ENCODE measurements around the gene ZFAND3. TPM values are rescaled to one million over a fixed set of nuclear protein-coding genes. Genes with fewer than 3 reads are reported as not detected.

ZFAND3 gene
- total RNA-seq, 1 donor from 2014 or later, result 23.4 TPM

- no peak for DNase-seq
These were observed 352.6 kb downstream of the ZFAND3 start for GRCh38 chr6:38171997-38172738.

GRCh38 chr6:38172739-38173410 is 353.3 kb downstream of the ZFAND3 start:
- DNase-seq, result no peak

GRCh38 chr6:38173909-38174308 is 354.4 kb downstream of the ZFAND3 start:
- DNase-seq, result no peak

DNA sequence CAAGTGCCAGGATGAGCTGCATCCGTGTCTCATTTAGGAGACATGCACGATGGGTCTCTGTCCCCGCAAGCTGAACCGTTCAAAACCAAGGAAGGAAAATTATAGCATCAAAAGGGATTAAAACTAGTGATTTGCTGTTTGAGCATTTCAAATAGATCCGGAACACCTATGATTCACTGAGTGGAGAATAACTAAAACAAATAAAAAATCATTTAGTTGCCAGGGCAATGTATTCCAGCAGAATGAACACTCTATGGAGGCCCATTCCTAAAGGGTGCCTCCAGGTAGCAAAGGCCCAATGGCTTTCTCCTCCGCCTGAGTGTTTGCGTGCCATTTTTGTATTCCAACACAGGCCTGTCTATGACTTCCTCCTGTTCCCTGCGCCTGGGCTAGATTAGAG is 354.8 kb downstream of the ZFAND3 start:
- DNase-seq, result no peak

- no peak for DNase-seq
These were observed 355.4 kb downstream of the ZFAND3 start for GRCh38 chr6:38174806-38175495.

DNA sequence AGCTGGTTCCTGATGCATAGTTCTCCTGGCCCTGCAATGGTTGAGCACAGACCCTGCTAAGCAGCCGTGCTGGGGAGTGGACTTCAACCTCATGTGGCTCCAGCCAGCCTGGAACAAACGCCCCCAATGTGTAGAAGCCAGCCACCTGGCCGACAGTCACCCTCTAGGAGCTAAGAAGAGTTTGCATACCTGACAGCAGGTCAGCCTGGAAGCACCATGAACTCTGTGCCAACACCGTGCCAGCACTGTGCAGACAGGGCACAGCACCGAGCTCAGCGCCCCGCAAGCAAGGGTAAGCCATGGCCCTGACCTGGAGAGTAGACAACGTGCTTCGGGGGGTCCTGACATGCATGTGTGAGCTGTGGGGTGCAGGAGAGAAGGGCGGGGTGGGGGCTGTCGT is 356.3 kb downstream of the ZFAND3 start:
- no peak for DNase-seq

- no peak for DNase-seq
These were observed 357.5 kb downstream of the ZFAND3 start for GRCh38 chr6:38176797-38177751.

DNA sequence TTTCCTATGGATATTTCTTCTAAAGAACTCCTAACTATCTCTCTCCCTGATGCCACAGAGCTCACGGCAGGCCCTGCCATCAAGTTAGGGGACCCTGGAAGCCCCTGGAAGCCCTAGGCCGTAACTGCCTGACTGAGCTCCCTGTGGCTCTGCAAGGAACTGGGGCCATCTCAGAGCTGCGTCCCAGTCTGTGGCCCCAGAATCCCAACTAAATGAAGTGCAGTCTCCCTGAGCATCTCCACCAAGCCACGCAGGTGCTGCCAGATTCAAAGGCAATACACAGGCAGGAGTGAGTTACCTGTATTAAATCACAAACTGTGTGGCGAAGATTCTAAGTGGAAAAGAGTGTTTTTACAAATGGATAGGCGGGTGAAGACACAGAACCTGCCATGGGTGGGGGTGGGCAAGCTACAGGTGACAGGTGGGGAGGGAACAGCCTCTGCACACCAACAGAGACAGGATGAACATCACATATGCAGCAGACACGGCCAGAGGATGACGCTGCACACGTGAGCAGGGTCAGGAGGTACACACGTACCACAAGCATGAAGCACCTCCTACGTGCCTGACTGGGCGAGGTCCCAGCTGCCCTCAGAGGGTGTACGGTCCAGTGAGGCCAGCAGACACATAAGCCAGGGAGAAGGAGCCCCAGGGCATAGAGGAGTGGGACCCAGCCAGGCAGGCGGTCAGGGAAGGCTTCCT is 358.5 kb downstream of the ZFAND3 start:
- no peak for DNase-seq

DNA sequence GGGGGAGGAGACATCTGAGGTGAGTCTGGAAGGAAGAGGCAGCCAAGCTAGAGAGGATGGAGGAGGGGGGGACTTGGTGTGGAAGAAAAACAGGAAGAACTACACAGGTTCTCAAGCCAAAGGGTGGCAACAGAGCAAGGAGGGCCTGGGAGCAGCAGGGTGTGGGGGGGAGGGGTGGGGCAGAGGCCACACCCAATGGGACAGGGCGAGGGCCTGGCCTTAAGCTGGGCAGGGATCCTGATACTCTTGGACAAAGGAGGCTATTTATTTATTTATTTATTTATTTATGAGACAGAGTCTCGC is 359.0 kb downstream of the ZFAND3 start:
- DNase-seq, result no peak

DNA sequence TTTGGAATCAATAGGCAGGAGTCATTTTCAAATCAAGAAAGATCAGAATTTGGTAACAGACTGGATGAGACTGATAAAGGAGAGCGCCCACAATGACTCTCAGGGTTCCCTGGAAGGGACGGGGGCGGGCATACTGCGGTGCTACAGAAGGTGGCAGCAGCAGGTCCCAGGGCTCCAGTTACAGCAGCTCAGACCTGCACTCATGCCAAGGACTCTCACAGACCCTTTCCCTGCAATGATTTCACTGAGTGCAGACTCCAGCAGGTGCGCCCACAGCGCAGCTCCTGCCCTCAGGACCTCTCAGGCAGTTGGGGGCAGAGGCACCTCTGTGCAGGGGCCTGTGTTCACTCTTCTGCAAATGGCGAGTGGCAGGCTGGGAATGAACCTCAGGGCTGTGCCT is 359.8 kb downstream of the ZFAND3 start:
- DNase-seq, result no peak

DNA sequence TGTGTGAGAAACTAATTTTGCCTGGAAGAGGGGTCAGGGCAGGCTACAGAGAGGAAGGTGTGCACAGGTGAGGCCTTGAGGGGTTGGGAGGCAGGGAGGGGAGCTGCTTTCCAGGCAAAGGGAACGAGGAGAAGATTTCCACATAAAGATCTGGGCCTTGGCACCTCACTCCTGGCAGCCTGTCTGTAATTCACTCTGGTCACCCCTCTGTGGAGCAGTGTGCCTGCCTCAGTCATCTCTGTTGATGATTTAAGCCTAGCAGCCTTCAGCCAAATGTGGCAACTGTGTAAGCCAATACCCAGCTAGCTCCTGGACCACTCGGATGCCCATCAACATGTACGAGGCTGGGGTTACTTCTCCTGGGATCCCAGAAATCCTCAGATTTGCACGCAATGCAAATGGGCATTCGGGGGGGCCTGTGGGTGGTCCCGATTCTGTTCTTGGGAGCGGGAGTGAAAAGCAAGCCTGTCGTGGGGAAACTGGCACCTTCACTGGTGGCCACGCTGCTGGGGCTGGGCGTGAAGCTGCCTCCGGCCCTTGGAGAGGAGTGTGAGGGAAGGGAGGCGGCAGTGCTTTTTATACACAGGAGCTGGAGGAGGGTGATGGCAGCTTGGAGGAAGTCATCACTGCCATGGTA is 360.4 kb downstream of the ZFAND3 start:
- no peak for DNase-seq

DNA sequence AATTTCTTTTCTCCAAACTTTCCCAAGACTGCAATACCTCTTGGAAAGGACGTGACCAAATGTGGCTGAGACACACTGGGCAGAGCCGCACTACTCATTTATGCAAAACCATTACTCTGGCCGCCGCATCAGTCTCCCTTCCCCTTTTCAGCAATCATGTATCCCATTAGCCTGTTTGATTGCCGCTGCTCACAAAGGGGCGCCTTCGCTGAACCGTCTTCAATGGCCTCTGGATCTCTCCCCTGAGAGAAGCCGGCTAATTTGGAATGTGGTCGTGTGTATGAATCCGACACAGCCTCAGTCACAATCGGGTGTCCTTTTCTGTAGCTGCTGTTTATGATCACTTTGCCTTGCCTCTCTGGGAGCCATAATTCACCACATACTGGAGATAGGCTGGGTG is 361.1 kb downstream of the ZFAND3 start:
- DNase-seq, result no peak

- no peak for DNase-seq
These were observed 362.9 kb downstream of the ZFAND3 start for GRCh38 chr6:38182426-38182825.

- no peak for DNase-seq
These were observed 364.5 kb downstream of the ZFAND3 start for GRCh38 chr6:38183856-38184584.

DNA sequence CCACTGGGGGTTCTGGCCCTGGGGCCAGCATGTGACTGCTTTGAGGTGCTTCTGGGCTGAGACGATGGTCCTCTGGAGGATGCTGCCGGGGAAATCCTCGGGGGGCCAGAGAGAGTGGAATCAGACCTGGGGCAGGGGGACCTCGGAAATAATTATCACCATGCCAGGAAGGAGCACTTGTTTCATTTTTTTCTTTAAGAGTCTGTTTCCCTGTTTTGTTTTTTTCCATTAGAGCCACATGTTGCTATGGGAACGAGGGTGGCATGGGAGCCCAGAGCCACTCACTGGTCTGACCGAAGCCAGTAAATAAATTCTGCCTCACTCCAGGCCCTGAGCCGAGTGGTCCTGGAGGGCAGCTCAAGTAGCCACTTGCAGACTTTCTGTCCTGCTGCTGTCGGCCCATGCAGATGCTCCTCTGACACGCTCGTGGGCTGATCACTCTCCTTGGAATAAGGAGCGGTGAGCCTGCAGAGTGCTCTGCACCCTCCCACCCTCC is 365.1 kb downstream of the ZFAND3 start:
- no peak for DNase-seq

- no peak for DNase-seq
These were observed 365.7 kb downstream of the ZFAND3 start for GRCh38 chr6:38185244-38185643.

- DNase-seq, result no peak
These were observed 366.2 kb downstream of the ZFAND3 start for GRCh38 chr6:38185752-38186151.

GRCh38 chr6:38187325-38187724 is 367.8 kb downstream of the ZFAND3 start:
- DNase-seq, result no peak

DNA sequence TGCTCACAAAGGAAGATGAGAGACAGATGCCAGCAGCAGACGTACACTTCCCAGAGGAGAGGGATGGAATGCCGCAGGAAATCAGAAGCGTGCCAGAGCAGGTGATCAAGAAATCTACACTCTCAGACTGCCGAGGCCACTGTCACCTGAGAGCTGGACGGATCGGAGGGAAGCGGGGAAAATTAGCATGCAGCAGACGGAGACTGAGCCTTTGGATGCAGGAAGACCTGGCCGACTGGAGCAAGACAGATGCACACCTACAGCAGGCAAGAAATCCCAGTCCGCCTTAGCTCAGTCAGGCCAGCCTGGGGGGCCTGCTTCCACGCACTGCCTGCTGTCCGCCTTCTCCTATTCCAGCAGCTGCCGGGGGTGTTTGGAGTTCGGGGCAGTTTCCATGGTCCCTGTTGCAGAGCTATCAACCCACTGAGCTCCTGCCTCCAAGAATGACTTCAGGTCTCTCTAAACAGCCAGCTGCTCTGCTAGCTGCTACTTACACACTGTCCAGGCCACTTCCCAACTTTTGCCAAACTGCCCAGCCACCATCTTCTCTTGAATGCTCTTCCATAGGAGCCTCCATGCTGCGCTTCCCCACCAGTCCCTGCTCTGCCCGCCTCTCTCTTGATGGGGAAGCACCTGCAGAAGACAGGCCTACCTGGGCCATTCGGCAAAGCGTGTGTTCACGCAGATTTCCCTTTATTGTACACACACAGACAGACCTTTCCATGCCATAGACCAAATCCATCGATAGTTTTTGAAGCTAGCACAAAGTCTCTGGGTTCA is 368.5 kb downstream of the ZFAND3 start:
- no peak for DNase-seq

Data from occipital lobe (tissue), 2 donors.